Loucy (cell line): ENCODE measurements around the gene RBPMS2.

Experiments used
- H2AFZ ChIP-seq: fragments of 200-600 bp; sonication (generic); 2 replicates; pipeline ENCODE4 v1.6.0; 2016; ENCODE audit warnings: antibody characterized with exemption, mild to moderate bottlenecking, low read length, moderate library complexity
- H3F3A ChIP-seq: fragments of 200-600 bp; 2 replicates; pipeline ENCODE4 v1.6.0; 2016; ENCODE audit warnings: antibody characterized with exemption, low read depth, mild to moderate bottlenecking
- H3K27me3 ChIP-seq: fragments of 200-600 bp; sonication (generic); 2 replicates; pipeline ENCODE4 v1.6.1; 2014; ENCODE audit warnings: low read length, mild to moderate bottlenecking; ENCODE audit not compliant: insufficient read depth, poor library complexity, severe bottlenecking
- H3K36me3 ChIP-seq: fragments of 200-600 bp; sonication (generic); 2 replicates; pipeline ENCODE4 v1.6.1; 2016; ENCODE audit warnings: low read length; ENCODE audit not compliant: insufficient read depth
- H3K4me1 ChIP-seq: fragments of 200-600 bp; sonication (generic); 2 replicates; pipeline ENCODE4 v1.5.1; 2014; ENCODE audit warnings: low read length, mild to moderate bottlenecking; ENCODE audit not compliant: insufficient read depth, poor library complexity, severe bottlenecking
- H3K4me2 ChIP-seq: fragments of 200-600 bp; sonication (generic); 2 replicates; pipeline ENCODE4 v1.6.0; 2014; ENCODE audit warnings: antibody characterized with exemption, low read length, low read depth, mild to moderate bottlenecking; ENCODE audit not compliant: poor library complexity, severe bottlenecking
- H3K4me3 ChIP-seq: fragments of 200-600 bp; sonication (generic); 2 replicates; pipeline ENCODE4 v1.5.1; 2014; ENCODE audit warnings: low read length, mild to moderate bottlenecking, mixed read lengths; ENCODE audit not compliant: poor library complexity, severe bottlenecking
- H3K79me2 ChIP-seq: fragments of 200-600 bp; sonication (generic); 2 replicates; pipeline ENCODE4 v1.6.1; 2014; ENCODE audit warnings: low read length; ENCODE audit not compliant: insufficient read depth
- H3K9ac ChIP-seq: fragments of 200-600 bp; sonication (generic); 2 replicates; pipeline ENCODE4 v1.6.0; 2014; ENCODE audit warnings: mild to moderate bottlenecking, low read depth, low read length, moderate library complexity; ENCODE audit not compliant: poor library complexity, severe bottlenecking
- H3K9me2 ChIP-seq: fragments of 200-600 bp; sonication (generic); replicated peaks from 2 replicates; pipeline ENCODE4 v1.6.1; 2016; ENCODE audit warnings: low read depth, low read length, mixed read lengths
- H3K9me3 ChIP-seq: fragments of 200-600 bp; sonication (generic); 2 replicates; pipeline ENCODE4 v1.6.1; 2014; ENCODE audit warnings: mild to moderate bottlenecking, antibody characterized with exemption, low read length, low read depth; ENCODE audit not compliant: insufficient read depth
- H4K20me1 ChIP-seq: fragments of 200-600 bp; sonication (generic); 2 replicates; pipeline ENCODE4 v1.6.0; 2014; ENCODE audit warnings: antibody characterized with exemption, low read length, mild to moderate bottlenecking; ENCODE audit not compliant: insufficient read depth, poor library complexity, severe bottlenecking
- EZH2phosphoT487 ChIP-seq: fragments of 200-600 bp; IDR thresholded peaks from 2 replicates; pipeline ENCODE4 v1.6.1; 2018; ENCODE audit warnings: antibody characterized with exemption, mild to moderate bottlenecking, moderate library complexity, borderline replicate concordance
- TF ChIP-seq, protein P1 (sequence below): fragments of 200-600 bp; sonication (generic); conservative IDR thresholded peaks from 2 replicates; pipeline ENCODE4 v1.5.1; 2014; ENCODE audit warnings: mild to moderate bottlenecking, antibody characterized with exemption, low read length

The RBPMS2 gene

DNA sequence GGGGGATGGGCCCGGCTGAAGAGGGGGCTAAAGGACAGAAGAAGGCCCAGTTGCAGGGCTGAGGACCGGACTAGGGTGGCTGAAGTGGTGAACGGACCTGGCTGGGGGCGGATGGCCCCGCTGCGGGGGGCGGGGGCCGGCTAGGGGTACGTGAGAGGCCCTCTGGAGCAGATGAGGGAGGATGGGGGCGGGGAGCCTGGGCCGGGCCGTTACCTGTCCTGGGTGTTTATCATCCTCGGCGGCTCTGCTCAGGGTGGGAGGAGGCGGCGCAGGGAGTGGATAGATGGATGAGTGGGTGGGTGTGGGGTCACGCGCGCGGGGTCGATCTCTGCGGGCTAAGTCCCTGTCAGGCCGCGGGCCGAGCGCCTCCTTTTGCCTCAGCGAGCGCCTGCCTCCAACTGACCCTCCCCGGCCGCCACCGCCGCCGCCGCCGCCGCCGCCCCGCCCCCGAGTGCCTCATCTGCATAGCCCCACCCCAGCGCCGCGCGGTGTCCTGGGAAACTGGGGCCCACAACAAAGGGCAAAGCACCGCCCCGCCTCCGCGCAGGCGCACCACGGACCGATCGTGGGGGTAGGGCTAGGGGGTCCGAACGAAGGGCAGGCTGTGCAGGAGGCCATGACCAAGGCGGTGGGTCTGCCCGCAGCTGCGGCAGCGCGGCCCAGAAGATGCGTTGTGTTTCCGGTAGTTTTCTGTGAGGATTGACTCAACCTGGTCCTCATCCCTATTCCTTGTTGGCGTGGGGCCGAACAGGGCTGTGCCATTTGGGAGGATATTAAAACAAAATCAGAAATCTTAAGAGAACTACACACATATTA, 72.4 kb downstream of the RBPMS2 start:
- Histone ChIP-seq H3K9me2 (no peaks in the 10 kb centered on the region), H3K4me2 (peak overlapping the region; percentile 96), H3K36me3 (no peaks in the 10 kb centered on the region), H3F3A (no peaks in the 10 kb centered on the region), H3K9me3 (no peaks in the 10 kb centered on the region), H4K20me1 (peaks cover 44% of the 10 kb centered on the region), H3K27me3 (no peaks in the 10 kb centered on the region), H3K4me1 (peaks cover 51% of the 10 kb centered on the region), H2AFZ (peak overlapping the region; percentile 88), H3K9ac (peak overlapping the region; percentile 98), H3K79me2 (peaks cover 50% of the 10 kb centered on the region), H3K4me3 (peak overlapping the region; percentile 88)
- TF ChIP-seq, protein P1, sequence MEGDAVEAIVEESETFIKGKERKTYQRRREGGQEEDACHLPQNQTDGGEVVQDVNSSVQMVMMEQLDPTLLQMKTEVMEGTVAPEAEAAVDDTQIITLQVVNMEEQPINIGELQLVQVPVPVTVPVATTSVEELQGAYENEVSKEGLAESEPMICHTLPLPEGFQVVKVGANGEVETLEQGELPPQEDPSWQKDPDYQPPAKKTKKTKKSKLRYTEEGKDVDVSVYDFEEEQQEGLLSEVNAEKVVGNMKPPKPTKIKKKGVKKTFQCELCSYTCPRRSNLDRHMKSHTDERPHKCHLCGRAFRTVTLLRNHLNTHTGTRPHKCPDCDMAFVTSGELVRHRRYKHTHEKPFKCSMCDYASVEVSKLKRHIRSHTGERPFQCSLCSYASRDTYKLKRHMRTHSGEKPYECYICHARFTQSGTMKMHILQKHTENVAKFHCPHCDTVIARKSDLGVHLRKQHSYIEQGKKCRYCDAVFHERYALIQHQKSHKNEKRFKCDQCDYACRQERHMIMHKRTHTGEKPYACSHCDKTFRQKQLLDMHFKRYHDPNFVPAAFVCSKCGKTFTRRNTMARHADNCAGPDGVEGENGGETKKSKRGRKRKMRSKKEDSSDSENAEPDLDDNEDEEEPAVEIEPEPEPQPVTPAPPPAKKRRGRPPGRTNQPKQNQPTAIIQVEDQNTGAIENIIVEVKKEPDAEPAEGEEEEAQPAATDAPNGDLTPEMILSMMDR, result no peak
- no peak for TF ChIP-seq EZH2phosphoT487

DNA sequence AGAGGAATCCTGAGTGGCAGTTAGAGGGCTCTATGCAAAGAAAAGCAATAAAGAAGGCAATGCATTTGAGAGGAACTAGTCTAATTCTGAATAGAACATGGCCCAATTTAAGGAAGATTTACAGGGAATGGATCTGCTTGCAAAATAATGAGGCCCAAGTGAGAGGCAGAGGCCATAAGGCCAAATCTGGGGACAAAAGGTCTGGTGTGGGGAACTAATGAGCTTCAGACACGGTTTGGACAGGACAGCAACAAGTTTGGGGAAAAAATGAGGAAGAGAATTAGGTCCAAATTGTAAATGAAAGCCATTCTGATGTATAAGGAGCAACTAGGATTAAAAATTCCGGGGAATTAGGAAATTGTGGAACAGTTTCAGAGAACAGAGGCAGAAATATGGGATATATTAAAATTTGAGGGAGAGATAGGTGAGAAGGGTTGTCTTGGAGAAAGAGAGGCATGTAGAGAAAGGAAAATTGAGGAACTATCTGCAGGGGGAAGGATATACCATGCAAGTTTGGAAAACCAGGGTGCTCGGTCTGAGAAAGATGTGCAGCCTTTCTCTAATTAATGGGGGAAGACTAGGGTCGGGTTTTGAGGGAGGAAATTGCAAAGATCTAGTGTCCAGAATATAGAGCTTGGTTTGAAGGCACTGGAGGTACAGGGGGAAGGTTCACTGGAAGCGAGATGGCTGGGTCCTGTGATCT, 73.8 kb downstream of the RBPMS2 start:
- H3K4me1 ChIP-seq, result peaks cover 57% of the 10 kb centered on the region
- H3K36me3 ChIP-seq, result no peaks in the 10 kb centered on the region
- H4K20me1 ChIP-seq, result peaks cover 55% of the 10 kb centered on the region
- H3K4me3 ChIP-seq, result peak overlapping the region; percentile 88
- no peaks in the 10 kb centered on the region for H3K9me2 ChIP-seq
- no peaks in the 10 kb centered on the region for H3K9me3 ChIP-seq
- no peaks in the 10 kb centered on the region for H3F3A ChIP-seq
- H3K79me2 ChIP-seq, result peaks cover 63% of the 10 kb centered on the region
- peak overlapping the region; percentile 96 for H3K4me2 ChIP-seq
- TF ChIP-seq EZH2phosphoT487, result no peak
- TF ChIP-seq, protein P1, result no peak
- no peaks in the 10 kb centered on the region for H3K27me3 ChIP-seq
- no peak overlapping the region for H2AFZ ChIP-seq
- H3K9ac ChIP-seq, result peak overlapping the region; percentile 98

DNA sequence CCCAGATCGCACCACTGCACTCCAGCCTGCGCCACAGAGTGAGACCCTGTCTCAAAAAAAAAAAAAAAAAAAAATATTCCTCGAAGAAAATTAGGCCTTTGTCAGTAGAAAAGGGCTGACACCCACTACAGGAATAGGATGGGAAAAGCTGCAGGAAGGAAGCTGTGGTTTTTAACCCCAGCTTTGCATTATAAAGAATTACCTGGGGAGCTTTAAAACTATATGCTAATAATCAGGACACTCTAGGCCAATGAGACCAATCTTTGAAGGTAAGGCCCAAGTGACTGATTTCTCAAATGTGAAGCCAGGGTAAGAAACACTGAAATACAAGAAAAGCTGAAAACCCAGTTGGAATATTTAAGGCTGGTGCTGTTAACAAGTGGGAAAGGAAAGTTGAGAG, 74.3 kb downstream of the RBPMS2 start:
- Histone ChIP-seq H3K4me3 (peak overlapping the region; percentile 88), H3K79me2 (peaks cover 68% of the 10 kb centered on the region), H3K36me3 (no peaks in the 10 kb centered on the region), H3K9me2 (no peaks in the 10 kb centered on the region), H3K4me2 (peak overlapping the region; percentile 96), H3F3A (no peaks in the 10 kb centered on the region), H3K27me3 (no peaks in the 10 kb centered on the region), H4K20me1 (peaks cover 61% of the 10 kb centered on the region), H3K9me3 (no peaks in the 10 kb centered on the region), H3K4me1 (peaks cover 60% of the 10 kb centered on the region), H3K9ac (peak overlapping the region; percentile 98), H2AFZ (no peak overlapping the region)
- TF ChIP-seq, protein P1, result no peak
- no peak for TF ChIP-seq EZH2phosphoT487
